HG03432 (cell line): ENCODE measurements around the gene ZBTB40.

Experiments
- ATAC-seq: cut with Tn5 transposase; IDR thresholded peaks from one replicate; pipeline ENCODE4 v1.9.1; 2021; ENCODE audit warnings: mild to moderate bottlenecking, moderate library complexity; ENCODE audit not compliant: unreplicated experiment

ZBTB40 gene

GRCh38 chr1:22451702-22452480 is at the start of gene ZBTB40:
Gene ZBTB40, plus strand, starts transcription at chr1:22451851. Its CDS starts 38,098 bp downstream, at chr1:22489949.
- ATAC-seq: peak; percentile 87

- no peak for ATAC-seq
Measured at GRCh38 chr1:22402356-22403053, 49.1 kb upstream of the ZBTB40 start.

- ATAC-seq: no peak
Measured at GRCh38 chr1:22404486-22404885, 47.2 kb upstream of the ZBTB40 start.

- no peak for ATAC-seq
Measured at GRCh38 chr1:22406722-22407495, 44.7 kb upstream of the ZBTB40 start.

DNA sequence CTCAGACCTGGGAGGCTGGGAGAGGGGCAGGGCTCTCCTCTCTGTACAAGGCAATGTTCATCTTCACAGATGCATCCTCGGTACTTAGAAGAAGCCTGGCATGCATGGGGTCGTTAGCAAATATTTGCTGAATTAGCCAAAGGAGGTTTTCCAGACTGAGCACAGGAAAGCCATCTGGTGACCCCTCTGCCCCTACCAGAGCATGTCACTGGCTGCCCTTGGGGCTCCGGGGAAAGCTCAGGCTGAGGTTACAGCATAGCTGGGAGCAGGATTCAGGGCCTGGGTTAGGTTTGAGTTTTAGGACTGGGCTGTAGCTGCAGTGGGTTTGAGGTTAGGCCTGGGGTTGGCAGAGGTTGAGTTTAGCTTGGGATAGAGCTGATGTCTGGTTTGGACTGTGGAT is 43.4 kb upstream of the ZBTB40 start:
- no peak for ATAC-seq

DNA sequence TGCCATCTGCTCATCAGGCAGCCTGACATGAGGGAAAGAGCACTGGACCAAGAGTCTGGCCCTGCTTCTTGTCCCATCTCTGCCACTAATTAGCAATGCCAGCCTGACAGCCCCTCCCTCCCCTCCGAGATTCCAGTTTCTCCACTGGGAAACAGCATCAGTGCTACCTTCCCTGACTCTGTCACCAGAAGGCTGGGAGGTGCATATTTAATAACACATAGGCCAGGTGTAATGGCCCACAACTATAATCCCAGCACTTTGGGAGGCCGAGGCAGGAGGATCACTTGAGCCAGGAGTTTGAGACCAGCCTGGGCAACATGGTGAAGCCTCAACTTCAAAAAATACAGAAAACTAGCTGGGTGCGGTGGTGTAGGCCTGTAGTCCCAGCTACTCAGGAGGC is 41.2 kb upstream of the ZBTB40 start:
- no peak for ATAC-seq

GRCh38 chr1:22410928-22411495 is 40.6 kb upstream of the ZBTB40 start:
- no peak for ATAC-seq

- no peak for ATAC-seq
Measured at GRCh38 chr1:22411589-22411988, 40.1 kb upstream of the ZBTB40 start.

DNA sequence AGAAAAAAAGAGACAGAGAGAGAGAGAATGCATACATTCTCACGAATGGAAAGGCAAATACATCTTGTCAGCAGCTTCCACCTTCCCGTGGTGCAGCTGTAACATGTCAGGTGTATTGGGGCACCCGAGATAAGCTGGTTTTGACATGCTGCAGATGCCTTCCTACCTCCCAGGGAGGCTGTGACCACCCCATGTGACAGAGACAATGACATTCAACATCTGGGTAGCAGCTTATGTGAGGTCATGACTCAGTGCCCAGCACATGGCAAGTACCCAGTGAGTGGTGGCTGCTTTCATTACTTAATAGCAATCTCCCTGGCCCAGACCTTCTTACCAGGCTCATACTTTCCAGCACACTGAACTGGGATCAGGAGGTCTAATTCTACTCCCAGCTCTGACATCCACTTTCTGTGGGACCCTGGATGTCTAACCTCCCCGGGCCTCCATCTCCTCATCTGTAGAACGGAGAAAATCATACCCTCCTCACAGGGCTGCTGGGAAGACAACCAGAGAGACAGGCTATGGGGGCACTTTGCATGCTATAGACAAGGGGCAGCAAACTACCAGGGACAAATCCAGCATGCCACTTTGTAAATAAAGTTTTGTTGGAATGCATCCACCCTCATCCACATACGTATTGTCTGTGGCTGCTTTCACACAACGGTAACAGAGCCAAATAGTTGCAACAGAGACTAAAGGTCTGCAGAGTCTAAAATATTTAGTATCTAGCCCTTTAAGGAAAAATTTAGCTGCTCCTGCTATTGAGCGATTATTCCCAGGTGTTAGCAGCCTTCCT is 38.5 kb upstream of the ZBTB40 start:
- ATAC-seq: no peak

- no peak for ATAC-seq
Measured at GRCh38 chr1:22413799-22414198, 37.9 kb upstream of the ZBTB40 start.

DNA sequence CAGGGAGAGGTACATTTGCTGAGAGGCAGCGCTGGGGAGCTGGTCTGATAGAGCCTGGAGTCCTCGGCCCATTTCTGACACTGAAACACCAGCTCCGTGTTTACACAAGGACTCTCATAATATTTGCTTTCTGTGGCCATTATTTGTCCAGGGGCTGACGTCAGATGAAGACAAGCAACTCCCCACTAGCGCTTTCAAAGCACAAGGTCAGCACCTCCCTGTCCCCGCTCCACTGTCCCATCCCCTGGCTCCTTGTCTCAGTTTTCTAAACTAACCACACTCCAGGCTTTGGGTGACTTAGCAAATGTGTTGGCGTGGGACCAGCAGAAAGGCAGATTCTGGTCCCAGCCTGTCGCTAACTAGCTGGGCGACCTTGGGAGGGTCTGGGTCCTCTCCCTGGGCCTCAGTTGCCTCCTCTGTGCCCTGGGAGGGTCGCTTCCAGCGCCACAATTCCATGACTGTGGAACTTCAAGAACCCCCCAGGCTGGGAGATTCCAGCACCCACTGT is 37.4 kb upstream of the ZBTB40 start:
- no peak for ATAC-seq

- ATAC-seq: no peak
Measured at GRCh38 chr1:22415489-22415888, 36.2 kb upstream of the ZBTB40 start.

DNA sequence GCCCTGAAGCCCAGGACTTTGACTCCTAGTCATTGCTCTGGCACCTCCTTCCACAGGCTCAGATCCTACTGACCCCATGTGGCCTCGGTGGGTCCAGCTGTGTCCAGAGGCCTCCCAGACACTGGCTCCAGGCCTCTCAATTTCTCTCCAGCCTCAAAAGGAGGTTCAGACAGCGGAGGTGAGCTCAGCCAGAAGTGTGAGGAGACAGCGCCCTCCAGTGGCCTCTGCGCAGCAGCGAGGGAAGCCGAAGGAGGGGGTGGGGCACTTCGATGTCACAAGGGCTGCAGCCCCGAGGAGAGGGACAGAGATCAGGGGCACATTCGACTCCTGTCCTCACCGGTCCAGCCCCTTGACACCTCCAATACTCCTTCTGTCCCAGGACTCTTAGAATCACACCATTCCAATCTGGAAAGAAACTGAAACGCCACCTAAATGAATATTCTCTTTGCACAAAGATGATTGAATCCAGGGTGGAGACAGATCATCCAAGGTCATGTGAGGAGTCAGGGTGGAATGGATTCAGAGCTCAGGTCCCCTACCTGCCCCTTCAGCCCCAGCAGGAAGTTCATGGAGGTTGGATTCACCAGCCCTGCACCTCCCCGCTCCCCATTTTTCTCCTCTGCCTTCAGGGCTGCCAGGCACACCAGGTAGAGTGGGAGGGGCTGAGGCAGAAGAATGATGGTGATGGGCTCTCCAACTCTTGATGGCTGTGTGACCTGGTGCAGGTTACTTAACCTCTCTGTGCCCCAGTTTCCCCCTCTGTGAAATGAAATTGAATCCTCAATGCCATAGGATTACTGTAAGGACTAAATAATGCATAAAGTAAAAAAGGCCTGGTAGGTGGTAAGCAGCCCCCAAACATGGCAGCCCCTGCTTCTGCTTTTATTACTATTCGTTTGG is 34.8 kb upstream of the ZBTB40 start:
- no peak for ATAC-seq

DNA sequence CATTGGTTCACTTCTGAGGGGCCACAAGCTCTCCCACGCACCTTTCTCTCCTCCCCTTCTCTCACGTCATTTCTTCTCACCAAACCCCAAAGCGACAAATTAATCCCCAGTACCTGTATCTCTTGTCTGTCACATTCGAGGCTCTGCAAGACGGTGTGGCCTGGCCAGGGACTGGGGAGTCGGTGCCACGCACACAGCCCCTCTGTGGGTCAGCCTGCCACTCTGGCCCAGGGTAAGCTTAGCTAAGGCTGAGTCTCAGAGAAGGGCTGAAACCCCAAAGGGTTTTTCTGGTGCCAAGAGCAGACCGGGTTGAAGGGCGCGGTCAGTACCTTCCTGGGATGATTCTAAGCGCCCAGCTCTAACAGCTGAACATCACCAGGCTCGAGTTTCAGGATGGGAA is 34.2 kb upstream of the ZBTB40 start:
- ATAC-seq: no peak

- ATAC-seq: no peak
Measured at GRCh38 chr1:22418312-22418711, 33.3 kb upstream of the ZBTB40 start.

DNA sequence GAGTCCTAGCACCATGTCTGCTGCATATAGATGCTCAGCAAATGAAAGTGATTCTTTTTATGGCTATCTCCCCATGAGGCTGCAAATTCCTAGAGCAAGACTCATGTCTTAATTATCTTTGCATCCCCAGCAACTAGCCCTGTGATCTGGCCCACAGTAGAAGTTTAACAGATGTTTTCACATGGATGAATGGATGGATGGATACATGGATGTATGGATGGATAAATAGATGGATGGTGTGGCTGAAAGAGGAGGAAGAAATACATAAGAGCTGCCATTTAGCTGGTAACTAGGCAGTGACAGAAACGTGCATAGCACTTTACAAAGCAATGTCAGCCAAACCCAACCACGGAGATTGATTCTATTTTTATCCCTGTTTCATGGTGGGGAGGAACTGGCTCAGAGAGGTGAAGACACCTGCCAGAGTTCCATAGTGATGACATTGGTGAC is 32.7 kb upstream of the ZBTB40 start:
- no peak for ATAC-seq

DNA sequence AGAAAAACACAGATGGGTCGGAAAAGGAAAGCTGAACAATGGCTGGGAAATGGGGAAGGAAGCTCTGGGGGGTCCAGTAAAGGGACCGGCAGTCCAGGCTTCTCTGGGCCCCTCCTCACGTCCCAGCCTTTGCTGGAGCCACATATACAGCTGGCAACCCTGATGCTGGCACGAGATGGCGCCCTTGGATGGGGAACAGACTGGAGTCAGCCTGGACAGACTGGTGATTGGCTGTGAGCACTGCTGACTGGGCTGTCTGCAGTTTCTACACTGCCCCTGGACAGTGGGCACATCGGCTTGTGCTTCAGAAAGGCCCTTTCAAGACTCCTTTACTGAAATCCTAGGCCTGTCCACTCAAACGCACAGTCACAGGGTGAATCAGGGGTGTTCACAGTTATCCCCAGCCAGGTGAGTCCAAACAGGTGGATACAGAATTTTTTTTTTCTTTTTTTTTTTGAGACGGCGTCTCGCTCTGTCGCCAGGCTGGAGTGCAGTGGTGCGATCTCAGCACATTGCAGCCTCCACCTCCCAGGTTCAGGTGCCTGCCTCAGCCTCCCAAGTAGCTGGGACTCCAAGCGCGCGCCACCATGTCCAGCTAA is 31.1 kb upstream of the ZBTB40 start:
- no peak for ATAC-seq

GRCh38 chr1:22426781-22427180 is 24.9 kb upstream of the ZBTB40 start:
- ATAC-seq: no peak

- ATAC-seq: no peak
Measured at GRCh38 chr1:22428672-22429071, 23.0 kb upstream of the ZBTB40 start.
